ENCODE results near the gene MPDU1.

Gene MPDU1

DNA sequence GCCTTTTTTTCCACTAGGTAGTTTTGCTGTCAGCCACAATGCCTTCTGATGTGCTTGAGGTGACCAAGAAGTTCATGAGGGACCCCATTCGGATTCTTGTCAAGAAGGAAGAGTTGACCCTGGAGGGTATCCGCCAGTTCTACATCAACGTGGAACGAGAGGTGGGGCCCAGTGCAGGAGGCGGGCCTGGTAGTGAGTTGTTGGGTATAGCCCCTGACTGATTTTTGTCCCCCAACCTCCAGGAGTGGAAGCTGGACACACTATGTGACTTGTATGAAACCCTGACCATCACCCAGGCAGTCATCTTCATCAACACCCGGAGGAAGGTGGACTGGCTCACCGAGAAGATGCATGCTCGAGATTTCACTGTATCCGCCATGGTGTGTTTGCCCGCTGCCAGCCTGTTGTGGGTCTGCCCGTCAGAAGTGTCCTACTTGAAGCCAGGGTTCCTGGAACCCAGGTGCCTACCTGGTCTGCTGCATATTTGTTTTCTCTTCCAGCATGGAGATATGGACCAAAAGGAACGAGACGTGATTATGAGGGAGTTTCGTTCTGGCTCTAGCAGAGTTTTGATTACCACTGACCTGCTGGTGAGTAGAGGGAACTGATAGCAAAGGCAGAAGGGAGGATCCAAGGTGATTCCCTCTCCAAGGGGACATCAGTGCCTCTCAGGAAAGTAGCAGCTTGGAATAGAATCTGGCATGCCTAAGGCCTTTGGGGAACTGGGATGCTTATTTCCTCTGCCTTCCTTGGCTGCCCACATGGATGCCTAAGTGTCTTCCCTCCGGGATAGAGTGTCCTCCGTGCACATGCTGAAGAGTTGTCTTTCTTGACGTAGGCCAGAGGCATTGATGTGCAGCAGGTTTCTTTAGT, 6.1 kb upstream of the MPDU1 start:
- Mint-ChIP-seq H3K9me3 (no peaks in the 10 kb centered on the region), H3K27ac (peak overlapping the region; percentile 89), H3K4me3 (no peak overlapping the region), H3K36me3 (ENCODE audit: low read depth) (peaks cover 72% of the 10 kb centered on the region), H3K4me1 (peaks cover 81% of the 10 kb centered on the region), H3K27me3 (ENCODE audit: low read depth, poor library complexity) (no peaks in the 10 kb centered on the region)
- TF ChIP-seq, protein P1, sequence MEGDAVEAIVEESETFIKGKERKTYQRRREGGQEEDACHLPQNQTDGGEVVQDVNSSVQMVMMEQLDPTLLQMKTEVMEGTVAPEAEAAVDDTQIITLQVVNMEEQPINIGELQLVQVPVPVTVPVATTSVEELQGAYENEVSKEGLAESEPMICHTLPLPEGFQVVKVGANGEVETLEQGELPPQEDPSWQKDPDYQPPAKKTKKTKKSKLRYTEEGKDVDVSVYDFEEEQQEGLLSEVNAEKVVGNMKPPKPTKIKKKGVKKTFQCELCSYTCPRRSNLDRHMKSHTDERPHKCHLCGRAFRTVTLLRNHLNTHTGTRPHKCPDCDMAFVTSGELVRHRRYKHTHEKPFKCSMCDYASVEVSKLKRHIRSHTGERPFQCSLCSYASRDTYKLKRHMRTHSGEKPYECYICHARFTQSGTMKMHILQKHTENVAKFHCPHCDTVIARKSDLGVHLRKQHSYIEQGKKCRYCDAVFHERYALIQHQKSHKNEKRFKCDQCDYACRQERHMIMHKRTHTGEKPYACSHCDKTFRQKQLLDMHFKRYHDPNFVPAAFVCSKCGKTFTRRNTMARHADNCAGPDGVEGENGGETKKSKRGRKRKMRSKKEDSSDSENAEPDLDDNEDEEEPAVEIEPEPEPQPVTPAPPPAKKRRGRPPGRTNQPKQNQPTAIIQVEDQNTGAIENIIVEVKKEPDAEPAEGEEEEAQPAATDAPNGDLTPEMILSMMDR (IDR thresholded peaks at IDR 0.05) = no peak
- DNase-seq = no peak

DNA sequence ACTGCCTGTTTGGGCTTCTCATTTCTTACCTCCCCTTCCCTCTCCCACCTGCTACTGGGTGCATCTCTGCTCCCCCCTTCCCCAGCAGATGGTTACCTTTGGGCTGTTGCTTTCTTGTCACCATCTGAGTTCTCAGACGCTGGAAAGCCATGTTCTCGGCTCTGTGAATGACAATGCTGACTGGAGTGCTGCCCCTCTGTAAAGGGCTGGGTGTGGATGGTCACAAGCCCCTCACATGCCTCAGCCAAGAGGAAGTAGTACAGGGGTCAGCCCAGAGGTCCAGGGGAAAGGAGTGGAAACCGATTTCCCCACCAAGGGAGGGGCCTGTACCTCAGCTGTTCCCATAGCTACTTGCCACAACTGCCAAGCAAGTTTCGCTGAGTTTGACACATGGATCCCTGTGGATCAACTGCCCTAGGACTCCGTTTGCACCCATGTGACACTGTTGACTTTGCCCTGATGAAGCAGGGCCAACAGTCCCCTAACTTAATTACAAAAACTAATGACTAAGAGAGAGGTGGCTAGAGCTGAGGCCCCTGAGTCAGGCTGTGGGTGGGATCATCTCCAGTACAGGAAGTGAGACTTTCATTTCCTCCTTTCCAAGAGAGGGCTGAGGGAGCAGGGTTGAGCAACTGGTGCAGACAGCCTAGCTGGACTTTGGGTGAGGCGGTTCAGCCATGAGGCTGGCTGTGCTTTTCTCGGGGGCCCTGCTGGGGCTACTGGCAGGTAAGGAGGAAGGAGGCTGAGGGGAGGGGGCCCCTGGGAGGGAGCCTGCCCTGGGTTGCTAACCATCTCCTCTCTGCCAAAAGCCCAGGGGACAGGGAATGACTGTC, 4.4 kb upstream of the MPDU1 start, which contains the start of gene CD68:
CD68 (plus strand) TSS at position 638 of the 833 bp plus-strand sequence; CDS start at position 678, 40 bp downstream.
- no peak for DNase-seq
- Mint-ChIP-seq H3K4me1 (peaks cover 88% of the 10 kb centered on the region), H3K9me3 (no peaks in the 10 kb centered on the region), H3K4me3 (peak within 1 kb of the TSS; percentile 54), H3K27ac (peak within 1 kb of the TSS; percentile 100), H3K27me3 (ENCODE audit: low read depth, poor library complexity) (no peaks in the 10 kb centered on the region), H3K36me3 (ENCODE audit: low read depth) (peaks cover 68% of the 10 kb centered on the region)
- TF ChIP-seq, protein P1 (IDR thresholded peaks at IDR 0.05) = no peak

DNA sequence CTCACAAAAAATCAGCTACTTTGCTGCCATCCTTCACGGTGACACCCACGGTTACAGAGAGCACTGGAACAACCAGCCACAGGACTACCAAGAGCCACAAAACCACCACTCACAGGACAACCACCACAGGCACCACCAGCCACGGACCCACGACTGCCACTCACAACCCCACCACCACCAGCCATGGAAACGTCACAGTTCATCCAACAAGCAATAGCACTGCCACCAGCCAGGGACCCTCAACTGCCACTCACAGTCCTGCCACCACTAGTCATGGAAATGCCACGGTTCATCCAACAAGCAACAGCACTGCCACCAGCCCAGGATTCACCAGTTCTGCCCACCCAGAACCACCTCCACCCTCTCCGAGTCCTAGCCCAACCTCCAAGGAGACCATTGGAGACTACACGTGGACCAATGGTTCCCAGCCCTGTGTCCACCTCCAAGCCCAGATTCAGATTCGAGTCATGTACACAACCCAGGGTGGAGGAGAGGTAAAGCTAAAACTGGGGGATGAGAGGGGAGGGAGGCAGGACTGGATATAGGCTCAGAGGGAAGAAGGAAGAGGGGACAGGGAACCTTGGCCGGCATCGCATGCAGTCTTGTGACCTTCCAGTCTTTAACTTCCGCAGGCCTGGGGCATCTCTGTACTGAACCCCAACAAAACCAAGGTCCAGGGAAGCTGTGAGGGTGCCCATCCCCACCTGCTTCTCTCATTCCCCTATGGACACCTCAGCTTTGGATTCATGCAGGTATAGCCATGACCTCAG, 3.6 kb upstream of the MPDU1 start:
- Mint-ChIP-seq H3K27ac (peak overlapping the region; percentile 100), H3K36me3 (ENCODE audit: low read depth) (peaks cover 63% of the 10 kb centered on the region), H3K27me3 (ENCODE audit: low read depth, poor library complexity) (no peaks in the 10 kb centered on the region), H3K4me1 (peaks cover 88% of the 10 kb centered on the region), H3K9me3 (no peaks in the 10 kb centered on the region), H3K4me3 (no peak overlapping the region)
- TF ChIP-seq, protein P1 (IDR thresholded peaks at IDR 0.05) = no peak
- no peak for DNase-seq

DNA sequence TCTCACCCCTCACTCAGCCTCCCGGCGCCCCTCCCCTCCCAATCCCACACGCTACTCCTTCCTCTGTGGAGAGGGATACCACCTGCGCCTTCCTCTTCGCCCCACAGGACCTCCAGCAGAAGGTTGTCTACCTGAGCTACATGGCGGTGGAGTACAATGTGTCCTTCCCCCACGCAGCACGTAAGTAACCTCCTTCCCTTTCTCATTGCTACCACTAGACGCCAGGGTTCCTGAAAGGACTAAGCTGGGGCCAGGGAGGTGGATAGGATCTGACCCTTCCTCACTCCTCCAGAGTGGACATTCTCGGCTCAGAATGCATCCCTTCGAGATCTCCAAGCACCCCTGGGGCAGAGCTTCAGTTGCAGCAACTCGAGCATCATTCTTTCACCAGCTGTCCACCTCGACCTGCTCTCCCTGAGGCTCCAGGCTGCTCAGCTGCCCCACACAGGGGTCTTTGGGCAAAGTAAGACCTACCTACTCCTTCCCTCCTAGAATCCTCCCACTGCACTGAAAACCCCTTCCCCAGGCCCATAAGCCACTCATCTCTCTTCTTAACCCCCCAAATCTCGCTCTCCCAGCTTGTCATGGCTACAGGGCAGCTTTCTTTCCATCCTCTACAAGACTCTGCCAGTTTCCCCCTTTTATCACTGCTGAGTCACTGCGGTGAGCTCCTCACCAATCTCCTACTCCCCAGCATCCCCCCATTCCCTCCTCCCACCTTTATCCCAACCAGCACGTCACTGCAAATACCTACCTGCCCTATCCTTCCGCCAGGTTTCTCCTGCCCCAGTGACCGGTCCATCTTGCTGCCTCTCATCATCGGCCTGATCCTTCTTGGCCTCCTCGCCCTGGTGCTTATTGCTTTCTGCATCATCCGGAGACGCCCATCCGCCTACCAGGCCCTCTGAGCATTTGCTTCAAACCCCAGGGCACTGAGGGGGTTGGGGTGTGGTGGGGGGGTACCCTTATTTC, 2.8 kb upstream of the MPDU1 start:
- H3K4me1 Mint-ChIP-seq = peaks cover 86% of the 10 kb centered on the region
- no peak overlapping the region for H3K4me3 Mint-ChIP-seq
- no peak for DNase-seq
- H3K27ac Mint-ChIP-seq = peak overlapping the region; percentile 72
- no peaks in the 10 kb centered on the region for H3K27me3 Mint-ChIP-seq (ENCODE audit: low read depth, poor library complexity)
- peaks cover 56% of the 10 kb centered on the region for H3K36me3 Mint-ChIP-seq (ENCODE audit: low read depth)
- TF ChIP-seq, protein P1 (IDR thresholded peaks at IDR 0.05) = no peak
- H3K9me3 Mint-ChIP-seq = no peaks in the 10 kb centered on the region
